Calu3 (cell line): ENCODE data around the gene PRSS27. TPM values are rescaled to one million over a fixed set of nuclear protein-coding genes. Genes with fewer than 3 reads are reported as not detected.
A peak's percentile ranks its signal among the peaks of the same experiment; 100 is the strongest.

Experiments
- BruUV-seq: library from RNA; stranded (reverse); fragments of 400-500 nt; replicated peaks from 2 replicates; lab custom pipeline; 2021; lab: Mats Ljungman, UMichigan
- CTCF ChIA-PET: fragments of 300-600 bp; sonication (Branson Sonifier 250); formaldehyde crosslinking; loops from one replicate; lab custom pipeline; 2022; ENCODE audit warnings: antibody characterized with exemption; lab: Charles Lee
- DNase-seq: peaks from one replicate; pipeline ENCODE4 v3.0.0; 2022
- H3K27ac Mint-ChIP-seq: one replicate; pipeline ENCODE4 v1.8.0; 2022; ENCODE audit warnings: mixed read lengths; ENCODE audit not compliant: unreplicated experiment
- H3K27me3 Mint-ChIP-seq: one replicate; pipeline ENCODE4 v1.8.0; 2022; ENCODE audit warnings: mixed read lengths; ENCODE audit not compliant: unreplicated experiment
- H3K36me3 Mint-ChIP-seq: one replicate; pipeline ENCODE4 v1.8.0; 2022; ENCODE audit warnings: mild to moderate bottlenecking, moderate library complexity, mixed read lengths; ENCODE audit not compliant: insufficient read depth, unreplicated experiment
- H3K4me1 Mint-ChIP-seq: one replicate; pipeline ENCODE4 v1.8.0; 2022; ENCODE audit warnings: mild to moderate bottlenecking, low read depth, mixed read lengths; ENCODE audit not compliant: unreplicated experiment
- H3K4me3 Mint-ChIP-seq: one replicate; pipeline ENCODE4 v1.8.0; 2022; ENCODE audit warnings: mild to moderate bottlenecking, low read depth, moderate library complexity, mixed read lengths; ENCODE audit not compliant: unreplicated experiment
- H3K9me3 Mint-ChIP-seq: one replicate; pipeline ENCODE4 v1.8.0; 2022; ENCODE audit warnings: low read depth, mixed read lengths; ENCODE audit not compliant: unreplicated experiment
- intact Hi-C: fragments of 100-400 bp; cut with micrococcal nuclease; formaldehyde crosslinking; loops from one replicate; pipeline ENCODE4 v1.10.0; 2022; ENCODE audit not compliant: unreplicated experiment
- total RNA-seq: library from RNA; stranded (reverse); gene quantifications from 2 replicates; pipeline ENCODE4 v1.2.3, GENCODE V29; 2022
- TF ChIP-seq, protein P1 (sequence below): fragments of 200-600 bp; IDR thresholded peaks from one replicate; pipeline ENCODE4 v1.8.0; 2022; ENCODE audit warnings: antibody characterized with exemption; ENCODE audit not compliant: unreplicated experiment

Gene PRSS27
- total RNA-seq, 1 experiment from 2014 or later, result 2.4 TPM

DNA sequence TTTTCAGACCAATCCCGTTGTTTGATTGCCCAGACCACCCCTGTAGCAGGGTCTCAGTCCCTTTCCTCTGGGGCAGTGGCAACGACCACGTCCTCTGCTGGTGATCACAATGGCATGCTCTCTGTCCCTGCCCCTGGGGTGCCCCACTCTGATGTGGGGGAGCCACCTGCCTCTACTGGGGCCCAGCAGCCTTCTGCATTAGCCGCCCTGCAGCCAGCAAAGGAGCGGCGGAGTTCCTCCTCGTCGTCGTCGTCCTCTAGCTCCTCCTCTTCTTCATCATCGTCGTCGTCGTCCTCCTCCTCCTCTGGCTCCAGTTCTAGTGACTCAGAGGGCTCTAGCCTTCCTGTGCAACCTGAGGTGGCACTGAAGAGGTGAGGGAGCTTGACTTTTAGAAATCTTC lies 47.9 kb upstream of the PRSS27 start:
- intact Hi-C loops, result no loop called here
- CTCF ChIA-PET, result no interaction called here
- H3K27me3 Mint-ChIP-seq, result no peaks in the 10 kb centered on the region

DNA sequence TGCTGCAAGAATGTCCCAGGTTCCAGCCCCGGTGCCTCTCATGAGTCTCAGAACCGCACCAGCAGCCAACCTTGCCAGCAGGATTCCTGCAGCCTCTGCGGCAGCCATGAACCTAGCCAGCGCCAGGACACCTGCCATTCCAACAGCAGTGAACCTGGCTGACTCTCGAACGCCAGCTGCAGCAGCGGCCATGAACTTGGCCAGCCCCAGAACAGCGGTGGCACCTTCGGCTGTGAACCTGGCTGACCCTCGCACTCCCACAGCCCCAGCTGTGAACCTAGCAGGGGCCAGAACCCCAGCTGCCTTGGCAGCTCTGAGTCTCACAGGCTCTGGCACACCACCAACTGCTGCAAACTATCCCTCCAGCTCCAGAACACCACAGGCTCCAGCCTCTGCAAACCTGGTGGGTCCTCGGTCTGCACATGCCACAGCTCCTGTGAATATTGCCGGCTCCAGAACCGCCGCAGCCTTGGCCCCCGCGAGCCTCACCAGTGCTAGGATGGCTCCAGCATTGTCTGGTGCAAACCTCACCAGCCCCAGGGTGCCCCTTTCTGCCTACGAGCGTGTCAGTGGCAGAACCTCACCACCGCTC lies 47.2 kb upstream of the PRSS27 start:
- CTCF ChIA-PET, result no interaction called here
- peak overlapping the region; percentile 85 for H3K27ac Mint-ChIP-seq

More for the DNA sequence above, 47.9 kb upstream of the PRSS27 start:
- H3K9me3 Mint-ChIP-seq, result peaks cover 3% of the 10 kb centered on the region
- H3K36me3 Mint-ChIP-seq, result peaks cover 100% of the 10 kb centered on the region
- TF ChIP-seq, protein P1, sequence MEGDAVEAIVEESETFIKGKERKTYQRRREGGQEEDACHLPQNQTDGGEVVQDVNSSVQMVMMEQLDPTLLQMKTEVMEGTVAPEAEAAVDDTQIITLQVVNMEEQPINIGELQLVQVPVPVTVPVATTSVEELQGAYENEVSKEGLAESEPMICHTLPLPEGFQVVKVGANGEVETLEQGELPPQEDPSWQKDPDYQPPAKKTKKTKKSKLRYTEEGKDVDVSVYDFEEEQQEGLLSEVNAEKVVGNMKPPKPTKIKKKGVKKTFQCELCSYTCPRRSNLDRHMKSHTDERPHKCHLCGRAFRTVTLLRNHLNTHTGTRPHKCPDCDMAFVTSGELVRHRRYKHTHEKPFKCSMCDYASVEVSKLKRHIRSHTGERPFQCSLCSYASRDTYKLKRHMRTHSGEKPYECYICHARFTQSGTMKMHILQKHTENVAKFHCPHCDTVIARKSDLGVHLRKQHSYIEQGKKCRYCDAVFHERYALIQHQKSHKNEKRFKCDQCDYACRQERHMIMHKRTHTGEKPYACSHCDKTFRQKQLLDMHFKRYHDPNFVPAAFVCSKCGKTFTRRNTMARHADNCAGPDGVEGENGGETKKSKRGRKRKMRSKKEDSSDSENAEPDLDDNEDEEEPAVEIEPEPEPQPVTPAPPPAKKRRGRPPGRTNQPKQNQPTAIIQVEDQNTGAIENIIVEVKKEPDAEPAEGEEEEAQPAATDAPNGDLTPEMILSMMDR, result no peak
- BruUV-seq, result no TSS peak
- peak overlapping the region; percentile 46 for H3K4me3 Mint-ChIP-seq
- DNase-seq, result no peak
- peaks cover 46% of the 10 kb centered on the region for H3K4me1 Mint-ChIP-seq
- H3K27ac Mint-ChIP-seq, result peak overlapping the region; percentile 85

DNA sequence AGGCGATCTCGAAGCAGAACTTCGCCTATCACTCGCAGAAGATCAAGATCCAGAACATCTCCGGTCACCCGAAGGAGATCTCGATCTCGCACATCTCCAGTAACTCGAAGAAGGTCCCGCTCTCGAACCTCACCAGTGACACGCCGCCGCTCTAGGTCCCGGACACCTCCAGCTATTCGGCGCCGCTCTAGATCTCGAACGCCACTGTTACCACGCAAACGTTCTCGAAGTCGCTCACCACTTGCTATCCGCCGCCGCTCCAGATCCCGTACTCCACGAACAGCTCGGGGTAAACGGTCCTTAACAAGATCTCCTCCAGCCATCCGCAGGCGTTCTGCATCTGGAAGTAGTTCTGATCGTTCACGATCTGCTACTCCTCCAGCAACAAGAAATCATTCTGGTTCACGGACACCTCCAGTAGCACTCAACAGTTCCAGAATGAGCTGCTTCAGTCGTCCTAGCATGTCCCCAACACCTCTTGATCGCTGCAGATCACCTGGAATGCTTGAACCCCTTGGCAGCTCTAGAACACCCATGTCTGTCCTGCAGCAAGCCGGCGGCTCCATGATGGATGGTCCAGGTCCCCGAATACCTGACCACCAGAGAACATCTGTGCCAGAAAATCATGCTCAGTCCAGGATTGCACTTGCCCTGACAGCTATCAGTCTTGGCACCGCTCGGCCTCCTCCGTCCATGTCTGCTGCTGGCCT lies 46.6 kb upstream of the PRSS27 start:
- no TSS peak for BruUV-seq
- no peak for DNase-seq
- Mint-ChIP-seq H3K36me3 (peaks cover 100% of the 10 kb centered on the region), H3K9me3 (peaks cover 8% of the 10 kb centered on the region), H3K27ac (peak overlapping the region; percentile 64), H3K27me3 (no peaks in the 10 kb centered on the region), H3K4me3 (no peak overlapping the region), H3K4me1 (peaks cover 35% of the 10 kb centered on the region)
- CTCF ChIA-PET, result no interaction called here
- TF ChIP-seq, protein P1, result no peak
- intact Hi-C loops, result no loop called here

More for the DNA sequence above, 47.2 kb upstream of the PRSS27 start:
- H3K4me3 Mint-ChIP-seq, result peak overlapping the region; percentile 46
- intact Hi-C loops, result no loop called here
- H3K36me3 Mint-ChIP-seq, result peaks cover 100% of the 10 kb centered on the region
- H3K27me3 Mint-ChIP-seq, result no peaks in the 10 kb centered on the region
- DNase-seq, result no peak
- H3K4me1 Mint-ChIP-seq, result peaks cover 40% of the 10 kb centered on the region
- peaks cover 8% of the 10 kb centered on the region for H3K9me3 Mint-ChIP-seq
- BruUV-seq, result no TSS peak
- TF ChIP-seq, protein P1, result no peak

DNA sequence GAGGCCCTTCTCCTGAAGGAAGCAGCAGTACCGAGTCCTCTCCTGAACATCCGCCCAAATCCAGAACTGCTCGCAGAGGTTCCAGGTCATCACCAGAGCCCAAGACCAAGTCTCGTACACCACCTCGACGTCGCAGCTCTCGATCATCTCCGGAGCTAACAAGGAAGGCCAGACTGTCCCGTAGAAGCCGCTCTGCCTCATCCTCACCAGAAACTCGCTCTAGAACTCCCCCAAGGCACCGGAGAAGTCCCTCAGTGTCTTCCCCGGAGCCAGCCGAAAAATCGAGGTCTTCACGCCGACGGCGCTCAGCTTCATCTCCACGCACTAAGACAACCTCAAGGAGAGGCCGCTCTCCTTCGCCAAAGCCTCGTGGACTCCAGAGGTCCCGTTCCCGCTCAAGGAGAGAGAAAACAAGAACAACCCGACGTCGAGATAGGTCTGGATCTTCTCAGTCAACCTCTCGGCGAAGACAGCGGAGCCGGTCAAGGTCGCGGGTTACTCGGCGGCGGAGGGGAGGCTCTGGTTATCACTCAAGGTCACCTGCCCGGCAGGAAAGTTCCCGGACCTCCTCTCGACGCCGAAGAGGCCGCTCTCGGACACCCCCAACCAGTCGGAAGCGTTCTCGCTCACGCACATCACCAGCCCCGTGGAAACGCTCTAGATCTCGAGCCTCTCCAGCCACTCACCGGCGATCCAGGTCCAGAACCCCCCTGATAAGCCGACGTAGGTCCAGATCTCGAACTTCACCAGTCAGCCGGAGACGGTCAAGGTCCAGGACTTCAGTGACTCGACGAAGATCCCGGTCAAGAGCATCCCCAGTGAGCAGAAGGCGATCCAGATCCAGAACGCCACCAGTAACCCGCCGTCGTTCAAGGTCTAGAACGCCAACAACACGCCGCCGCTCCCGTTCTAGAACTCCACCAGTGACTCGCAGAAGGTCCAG lies 45.7 kb upstream of the PRSS27 start:
- TF ChIP-seq, protein P1, result no peak
- BruUV-seq, result no TSS peak
- Mint-ChIP-seq H3K9me3 (peaks cover 8% of the 10 kb centered on the region), H3K36me3 (peaks cover 100% of the 10 kb centered on the region), H3K27me3 (no peaks in the 10 kb centered on the region), H3K27ac (peak overlapping the region; percentile 64), H3K4me3 (no peak overlapping the region), H3K4me1 (peaks cover 35% of the 10 kb centered on the region)
- intact Hi-C loops, result no loop called here
- CTCF ChIA-PET, result no interaction called here
- DNase-seq, result no peak
